Measurements from ENCODE around the gene DBN1.

Gene DBN1

GRCh38 chr5:177514541-177514940, 41.1 kb upstream of the DBN1 start:
- TF ChIP-seq CTCF (IDR thresholded peaks at IDR 0.05), result no peak

GRCh38 chr5:177513500-177513899, 40.1 kb upstream of the DBN1 start:
- no peak for DNase-seq (ENCODE audit: low spot score)
- no peak overlapping the region for H3K27ac ChIP-seq
- no peak for TF ChIP-seq CTCF (IDR thresholded peaks at IDR 0.05)
- no peak overlapping the region for H3K4me3 ChIP-seq

More at GRCh38 chr5:177514541-177514940, 41.1 kb upstream of the DBN1 start:
- DNase-seq (ENCODE audit: low spot score), result no peak
- Histone ChIP-seq H3K4me3 (no peak overlapping the region), H3K27ac (no peak overlapping the region)

GRCh38 chr5:177512736-177513380, 39.4 kb upstream of the DBN1 start:
- Histone ChIP-seq H3K27ac (no peak overlapping the region), H3K4me3 (no peak overlapping the region)
- no peak for TF ChIP-seq CTCF (IDR thresholded peaks at IDR 0.05)
- DNase-seq (ENCODE audit: low spot score), result peak; percentile 72

GRCh38 chr5:177511796-177512675, 38.6 kb upstream of the DBN1 start:
- peak; percentile 70 for DNase-seq (ENCODE audit: low spot score)
- Histone ChIP-seq H3K4me3 (no peak overlapping the region), H3K27ac (no peak overlapping the region)
- TF ChIP-seq CTCF (IDR thresholded peaks at IDR 0.05), result no peak

- H3K27ac ChIP-seq, result peak overlapping the region in 1 of 2 donors; percentile 11
- TF ChIP-seq CTCF (IDR thresholded peaks at IDR 0.05), result no peak
Observed at GRCh38 chr5:177511181-177511580, 37.7 kb upstream of the DBN1 start.

GRCh38 chr5:177510567-177511053, 37.2 kb upstream of the DBN1 start:
- no peak for DNase-seq (ENCODE audit: low spot score)
- TF ChIP-seq CTCF (IDR thresholded peaks at IDR 0.05), result no peak
- no peak overlapping the region for H3K27ac ChIP-seq
- no peak overlapping the region for H3K4me3 ChIP-seq

More at GRCh38 chr5:177511181-177511580, 37.7 kb upstream of the DBN1 start:
- no peak overlapping the region for H3K4me3 ChIP-seq
- no peak for DNase-seq (ENCODE audit: low spot score)

Data from coronary artery (tissue), 2 donors.